Mesothelial cell of epicardium (in vitro differentiated cells): ENCODE measurements around the gene ASCL5. TPM values are rescaled to one million over a fixed set of nuclear protein-coding genes. Genes with fewer than 3 reads are reported as not detected.

Source experiments
- DNase-seq, 2 experiments: peaks; one replicate each; pipeline ENCODE4 v3.0.0; 2021; ENCODE audit warnings: low spot score in 2 of 2; ENCODE audit not compliant: unreplicated experiment in 2 of 2
- H3K27ac Mint-ChIP-seq: 2 replicates; pipeline ENCODE4 v1.8.0; 2021; ENCODE audit warnings: mixed read lengths
- H3K27me3 Mint-ChIP-seq: 2 replicates; pipeline ENCODE4 v1.8.0; 2021; ENCODE audit warnings: low read depth, mixed read lengths
- H3K36me3 Mint-ChIP-seq: 2 replicates; pipeline ENCODE4 v1.8.0; 2021; ENCODE audit warnings: mixed read lengths
- H3K4me1 Mint-ChIP-seq: 2 replicates; pipeline ENCODE4 v1.8.0; 2021; ENCODE audit warnings: mixed read lengths
- H3K4me3 Mint-ChIP-seq: 2 replicates; pipeline ENCODE4 v1.8.0; 2021; ENCODE audit warnings: mild to moderate bottlenecking, moderate library complexity, mixed read lengths
- H3K9me3 Mint-ChIP-seq: 2 replicates; pipeline ENCODE4 v1.8.0; 2021; ENCODE audit warnings: mixed read lengths
- CTCF ChIP-seq: fragments of 200-600 bp; sonication (generic); IDR thresholded peaks from one replicate; pipeline ENCODE4 v1.5.0; 2021; ENCODE audit warnings: antibody characterized with exemption; ENCODE audit not compliant: unreplicated experiment
- total RNA-seq: library from RNA; stranded (reverse); gene quantifications from 3 replicates; pipeline ENCODE4 v1.2.1, GENCODE V29; 2021

The ASCL5 gene
- total RNA-seq, 1 donor from 2014 or later: not detected

- Mint-ChIP-seq H3K36me3 (no peaks in the 10 kb centered on the region), H3K4me3 (no peak overlapping the region), H3K27me3 (peaks cover 2% of the 10 kb centered on the region), H3K27ac (no peak overlapping the region), H3K9me3 (no peaks in the 10 kb centered on the region), H3K4me1 (peaks cover 5% of the 10 kb centered on the region)
- no peak for TF ChIP-seq CTCF
- DNase-seq: no peak
Observed at GRCh38 chr1:201065686-201066085, 61.3 kb downstream of the ASCL5 start.

- no peak for TF ChIP-seq CTCF
- Mint-ChIP-seq H3K36me3 (no peaks in the 10 kb centered on the region), H3K4me1 (peaks cover 12% of the 10 kb centered on the region), H3K27me3 (no peaks in the 10 kb centered on the region), H3K27ac (no peak overlapping the region), H3K9me3 (no peaks in the 10 kb centered on the region), H3K4me3 (no peak overlapping the region)
- DNase-seq: no peak
Observed at GRCh38 chr1:201064806-201065205, 62.2 kb downstream of the ASCL5 start.

Other genes with a start within 250 kb of the ASCL5 start
- 34.6 to 36.6 TPM (median 35.7 TPM) in 3 replicates for gene INAVA, start 232.3 kb downstream of the ASCL5 start, total RNA-seq
- gene KIF21B, start 103.5 kb downstream of the ASCL5 start, total RNA-seq: 6.5 to 7.0 TPM (median 6.9 TPM) in 3 replicates
- gene CACNA1S, start 14.8 kb downstream of the ASCL5 start, total RNA-seq: 0.05 TPM in 1 of 3 replicates, not detected in the others
- gene TMEM9, start 27.3 kb upstream of the ASCL5 start, total RNA-seq: 133 to 140 TPM (median 136 TPM) in 3 replicates
- gene IGFN1, start 63.6 kb upstream of the ASCL5 start, total RNA-seq: 0.93 to 1.6 TPM (median 1.0 TPM) in 3 replicates
- gene PKP1, start 156.3 kb upstream of the ASCL5 start, total RNA-seq: 0.54 to 0.58 TPM (median 0.57 TPM) in 3 replicates